Measurements from ENCODE around the gene NTPCR. TPM values are rescaled to one million over a fixed set of nuclear protein-coding genes. Genes with fewer than 3 reads are reported as not detected.
A peak's percentile ranks its signal among the peaks of the same experiment; 100 is the strongest.
"Not testable (repeated sequence)": the region's sequence is repeated elsewhere in the genome, so short reads cannot be mapped to it uniquely, and the experiment has no call there.

The NTPCR gene, protein sequence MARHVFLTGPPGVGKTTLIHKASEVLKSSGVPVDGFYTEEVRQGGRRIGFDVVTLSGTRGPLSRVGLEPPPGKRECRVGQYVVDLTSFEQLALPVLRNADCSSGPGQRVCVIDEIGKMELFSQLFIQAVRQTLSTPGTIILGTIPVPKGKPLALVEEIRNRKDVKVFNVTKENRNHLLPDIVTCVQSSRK
- 31.0 and 60.5 TPM in 2 replicates for total RNA-seq (2014; rRNA removed; shearing (Covaris generic))

DNA sequence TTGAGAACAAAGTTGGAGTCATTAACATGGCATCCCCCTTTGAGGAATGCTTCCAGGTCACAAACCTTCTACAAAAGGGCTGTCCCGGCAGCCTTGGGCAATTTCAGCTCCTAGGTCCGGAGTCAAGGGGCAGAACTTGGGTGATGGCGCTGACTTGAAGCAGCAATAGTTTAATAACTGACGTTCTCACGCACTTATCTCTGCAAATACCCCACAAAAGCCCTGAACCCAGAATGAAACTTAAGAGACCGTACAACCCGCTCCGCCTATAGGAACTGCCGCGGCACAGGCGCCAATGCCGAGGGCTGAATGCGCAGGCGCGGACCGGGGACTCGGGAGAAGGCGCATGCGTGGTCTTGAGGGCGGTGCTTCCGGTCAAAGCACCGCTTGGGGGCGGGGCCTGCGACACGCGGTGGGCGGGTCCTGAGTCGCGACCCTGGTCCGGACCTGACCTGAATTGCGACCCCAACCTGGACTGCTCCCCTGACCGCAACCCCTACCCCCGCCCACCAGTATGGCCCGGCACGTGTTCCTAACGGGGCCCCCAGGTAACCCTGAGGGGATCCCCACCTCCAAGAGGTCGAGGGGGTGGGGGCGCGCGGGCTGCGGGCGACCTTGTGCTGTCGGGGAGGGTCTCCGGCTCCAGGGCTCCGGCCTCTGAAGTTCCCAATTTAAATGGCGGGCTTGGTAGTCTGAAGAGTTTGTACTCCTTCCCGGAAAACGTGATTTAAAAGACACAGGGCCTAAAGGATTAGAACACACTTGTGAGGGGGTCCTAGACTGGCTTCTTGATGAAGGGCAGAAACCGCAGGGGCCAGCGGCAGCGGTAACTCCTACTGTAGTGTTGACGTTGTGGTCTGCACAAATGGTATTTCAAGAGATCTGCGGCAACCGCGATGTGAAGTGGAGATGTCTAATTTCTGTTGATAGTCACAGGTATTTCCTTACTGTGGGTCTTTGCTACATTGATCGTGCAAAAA is at the start of gene NTPCR:
NTPCR (plus strand) TSS at position 415 of the 980 bp plus-strand sequence; CDS start at position 515, 100 bp downstream.
- peak; percentile 98 for DNase-seq (ENCODE audit: low read depth)

GRCh38 chr1:232900818-232901217 is 49.6 kb upstream of the NTPCR start:
- no peak for DNase-seq (ENCODE audit: low read depth)

DNA sequence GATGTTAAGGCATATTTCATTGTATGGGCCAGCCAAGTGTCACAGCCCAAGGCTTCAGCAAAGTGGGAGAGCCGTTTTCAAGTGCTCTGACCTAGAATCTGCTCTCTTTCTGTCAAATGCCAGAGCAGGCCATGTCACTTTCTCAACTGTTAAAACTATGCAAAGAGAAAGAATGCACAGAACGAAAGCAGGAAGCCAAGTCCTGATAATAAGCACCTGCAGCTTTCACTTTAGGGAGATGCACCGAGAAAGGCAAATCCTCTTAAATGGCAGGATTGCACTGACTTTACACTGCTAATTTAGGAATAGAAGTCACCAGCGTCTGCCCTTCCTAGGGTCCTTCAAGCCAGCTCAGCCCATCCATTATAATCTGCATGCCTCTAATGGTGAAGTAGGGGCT is 49.2 kb upstream of the NTPCR start:
- DNase-seq (ENCODE audit: low read depth) = no peak

DNA sequence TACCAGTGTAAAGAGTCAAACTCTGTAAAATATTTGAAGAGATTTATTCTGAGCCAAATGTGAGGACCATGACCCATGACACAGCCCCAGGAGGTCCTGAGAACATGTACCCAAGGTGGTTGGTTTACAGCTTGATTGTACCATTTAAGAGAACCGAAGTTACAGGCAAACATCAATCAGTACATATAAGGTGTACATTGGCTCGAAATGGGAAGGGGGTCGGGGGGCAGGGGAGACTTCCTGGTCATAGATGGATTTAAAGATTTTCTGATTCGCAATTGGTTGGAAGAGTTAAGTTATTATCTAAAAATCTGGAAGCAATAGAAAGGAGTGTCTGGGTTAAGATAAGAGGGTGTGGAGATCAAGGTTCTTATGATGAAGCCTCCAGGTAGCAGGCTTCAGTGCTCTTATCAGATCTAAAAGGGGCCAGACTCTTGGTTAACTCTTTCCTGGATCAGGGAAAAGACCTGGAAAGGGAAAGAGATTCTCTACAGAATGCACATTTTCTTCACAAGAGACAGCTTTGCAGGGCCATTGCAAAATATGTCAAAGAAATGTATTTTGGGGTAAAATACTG is 47.5 kb upstream of the NTPCR start:
- no peak for DNase-seq (ENCODE audit: low read depth)

DNA sequence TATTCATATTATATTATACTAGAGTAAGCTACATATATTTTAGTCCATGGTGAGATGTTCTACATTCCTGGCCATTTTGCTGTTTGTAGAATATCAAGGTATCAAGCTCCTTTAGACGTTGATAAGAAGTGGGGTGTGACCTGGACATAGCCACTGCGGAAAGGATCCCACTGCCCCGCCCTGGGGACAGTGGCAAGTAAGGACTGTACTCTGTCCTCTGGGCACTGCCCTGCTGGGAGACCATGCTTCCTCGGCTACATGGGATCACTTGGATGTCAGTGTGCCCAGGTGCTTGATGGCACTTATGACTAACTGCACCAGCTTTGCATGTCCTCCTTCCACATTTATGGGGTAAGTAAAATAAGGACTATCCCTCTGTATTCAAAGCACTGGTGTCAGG is 46.3 kb upstream of the NTPCR start:
- DNase-seq (ENCODE audit: low read depth) = no peak

DNA sequence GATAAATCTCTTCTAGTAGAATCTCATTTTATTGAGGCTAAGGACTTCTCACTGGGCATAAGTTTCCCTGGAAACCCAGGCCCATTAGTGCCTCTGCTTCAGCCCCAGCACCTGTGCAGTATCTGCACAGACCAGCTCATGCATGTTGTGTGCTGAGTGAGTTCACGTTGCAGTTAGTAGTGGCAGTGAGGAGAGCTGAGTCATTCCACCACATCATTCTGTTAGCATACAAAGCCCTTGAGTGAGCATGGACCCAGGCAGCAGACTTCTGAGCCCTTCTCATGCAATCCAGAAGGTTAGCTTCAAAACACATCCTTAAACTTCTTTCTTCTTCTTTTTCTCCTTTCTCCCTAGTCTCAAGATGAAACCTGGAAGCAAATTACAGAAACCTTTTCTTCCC is 45.8 kb upstream of the NTPCR start:
- peak; percentile 82 for DNase-seq (ENCODE audit: low read depth)

DNA sequence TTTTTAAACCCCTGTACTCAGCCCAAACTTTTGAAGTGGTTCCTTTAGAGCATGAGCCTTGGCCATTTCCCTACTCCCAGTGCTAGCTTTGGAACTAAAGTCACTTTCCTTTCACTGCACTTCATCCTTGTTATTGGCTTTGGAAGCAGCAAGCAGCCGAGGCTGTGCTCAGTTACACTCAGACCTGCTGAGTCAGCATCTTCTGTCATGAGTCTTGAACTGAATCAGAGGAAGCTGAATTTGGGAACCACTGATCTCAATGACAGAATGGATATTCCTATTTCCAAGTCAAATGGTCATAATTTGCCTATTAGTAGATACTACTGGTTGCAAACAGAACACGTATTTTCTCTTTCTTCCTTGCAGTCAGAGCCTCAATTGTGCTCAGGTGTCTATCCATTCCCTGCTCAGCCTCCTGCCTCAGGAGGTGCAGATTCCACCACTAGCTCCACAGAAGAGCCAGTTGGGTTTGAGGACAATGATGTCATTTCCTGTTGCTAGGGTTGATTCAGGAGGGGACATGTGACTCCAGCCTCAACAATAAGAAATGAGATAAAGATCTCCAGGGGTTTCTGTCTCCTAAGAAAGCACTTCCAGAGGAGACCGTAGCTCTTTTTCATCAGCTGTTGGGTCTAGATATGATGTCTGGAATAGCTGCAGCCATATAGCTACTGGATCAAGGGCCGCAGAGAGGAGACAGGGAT is 44.9 kb upstream of the NTPCR start:
- DNase-seq (ENCODE audit: low read depth) = peak; percentile 25

- DNase-seq (ENCODE audit: low read depth) = no peak
These were observed 44.0 kb upstream of the NTPCR start for GRCh38 chr1:232906441-232906840.

DNA sequence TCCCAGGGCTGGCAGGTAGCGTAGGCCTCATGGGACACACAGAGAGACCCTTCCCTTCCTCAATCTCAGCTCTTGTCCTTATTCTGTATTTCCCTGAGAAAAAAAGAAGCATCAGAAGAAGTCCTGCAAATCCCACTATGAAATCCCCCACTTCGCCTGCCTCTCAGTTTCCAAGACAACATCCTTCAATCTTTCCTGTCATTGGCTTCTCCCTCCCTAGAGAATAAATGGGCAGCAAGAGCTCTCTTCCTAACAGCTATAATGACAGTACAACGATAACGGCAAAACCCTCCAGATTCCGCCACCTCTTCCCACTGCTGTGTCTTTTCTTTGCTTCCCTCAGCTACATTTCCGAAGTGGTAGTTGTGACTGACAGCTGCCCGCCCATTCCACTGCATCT is 41.6 kb upstream of the NTPCR start:
- no peak for DNase-seq (ENCODE audit: low read depth)

DNA sequence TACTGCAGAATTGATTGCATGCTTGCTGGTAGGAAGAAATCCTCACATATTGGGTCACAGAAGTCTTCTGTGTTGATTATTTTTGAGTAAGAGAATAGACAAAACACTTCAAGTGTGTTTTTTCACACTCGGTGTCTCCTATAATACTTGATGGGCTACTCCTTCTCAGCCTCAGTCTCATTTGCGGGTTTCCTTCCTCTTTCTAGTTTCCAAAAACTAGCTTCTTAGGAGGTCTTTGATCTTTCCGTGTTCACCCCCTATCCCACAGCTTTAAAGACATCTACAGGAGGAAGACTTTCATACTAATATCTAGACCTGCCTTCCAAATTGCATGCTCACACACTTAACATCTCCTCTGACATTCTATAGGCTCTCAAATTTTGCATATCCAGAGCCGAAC is 40.7 kb upstream of the NTPCR start:
- no peak for DNase-seq (ENCODE audit: low read depth)

GRCh38 chr1:232911027-232911599 is 39.3 kb upstream of the NTPCR start:
- no peak for DNase-seq (ENCODE audit: low read depth)

- no peak for DNase-seq (ENCODE audit: low read depth)
These were observed 37.4 kb upstream of the NTPCR start for GRCh38 chr1:232912845-232913580.

GRCh38 chr1:232914271-232914670 is 36.1 kb upstream of the NTPCR start:
- not testable (repeated sequence) for DNase-seq (ENCODE audit: low read depth)

DNA sequence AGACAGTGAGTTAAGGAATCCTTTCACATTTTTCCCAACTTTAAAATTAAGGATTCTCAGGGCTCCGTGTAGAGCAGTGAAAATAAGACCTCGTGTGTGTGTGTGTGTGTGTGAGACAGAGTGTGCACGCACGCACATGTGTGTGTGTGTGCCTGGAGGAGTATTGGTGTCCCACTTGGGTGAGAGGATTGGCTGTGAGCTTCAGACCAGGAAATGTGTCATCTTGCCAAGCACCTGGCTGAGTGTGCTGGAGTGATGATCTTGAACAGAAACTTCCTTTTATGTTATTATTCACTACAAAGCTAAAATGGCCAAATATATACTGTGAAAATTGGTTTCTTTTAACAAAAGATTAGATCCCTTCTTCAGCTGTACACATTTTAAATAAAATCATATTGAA is 35.2 kb upstream of the NTPCR start:
- no peak for DNase-seq (ENCODE audit: low read depth)

DNA sequence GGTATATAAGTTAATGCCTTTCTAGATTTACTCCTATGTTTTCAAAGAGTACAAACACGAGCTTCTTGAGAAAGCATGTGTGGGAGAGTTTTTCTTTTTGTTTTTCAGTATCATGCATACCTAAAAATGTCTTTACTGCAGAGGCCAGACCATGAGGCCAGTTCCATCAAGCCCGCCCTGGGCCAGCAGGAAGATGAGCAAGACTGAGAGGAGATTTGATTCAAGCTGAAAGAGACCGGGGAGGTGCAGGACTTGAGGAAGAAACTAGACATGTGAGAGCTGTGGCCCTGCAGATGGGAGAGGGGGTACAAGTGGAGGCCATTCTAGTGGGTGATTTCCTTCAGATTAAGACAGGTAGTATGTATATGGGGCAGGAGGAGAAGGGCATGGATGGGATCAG is 33.4 kb upstream of the NTPCR start:
- no peak for DNase-seq (ENCODE audit: low read depth)

GRCh38 chr1:232921381-232921780 is 29.0 kb upstream of the NTPCR start:
- no peak for DNase-seq (ENCODE audit: low read depth)

- peak; percentile 86 for DNase-seq (ENCODE audit: low read depth)
These were observed 27.9 kb upstream of the NTPCR start for GRCh38 chr1:232922485-232922884.

DNA sequence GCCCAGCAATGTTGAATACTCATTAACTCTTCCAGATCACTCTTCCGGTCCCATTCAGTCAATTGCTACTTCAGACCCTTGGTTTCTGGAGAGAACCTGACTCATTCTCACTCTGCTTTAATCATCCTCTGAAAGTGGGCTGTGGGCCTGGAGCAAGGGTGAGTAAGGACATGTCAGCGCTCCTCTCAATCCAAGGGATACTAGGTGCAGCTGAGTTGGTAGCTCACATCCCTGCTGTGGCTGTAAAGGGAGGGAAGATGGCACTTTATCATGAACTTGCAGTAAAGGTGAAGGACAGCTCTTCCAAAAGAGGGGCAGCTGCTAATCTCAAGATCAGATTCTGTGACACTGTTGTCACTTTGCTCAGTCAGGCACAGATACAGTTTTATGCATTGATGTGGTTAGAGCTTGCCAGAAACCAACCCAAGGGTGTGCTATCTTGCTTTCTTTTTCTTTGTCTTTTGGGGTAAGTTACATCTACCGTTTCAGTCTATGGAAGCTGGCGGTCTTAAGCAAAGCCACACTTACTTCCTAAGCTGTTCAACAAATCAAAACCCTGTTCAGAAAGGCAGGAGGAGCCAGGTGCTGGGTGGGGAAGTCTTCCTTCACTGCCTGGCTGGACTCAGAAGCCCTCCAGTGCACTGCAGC is 26.5 kb upstream of the NTPCR start:
- DNase-seq (ENCODE audit: low read depth) = peak; percentile 85

- DNase-seq (ENCODE audit: low read depth) = no peak
These were observed 25.5 kb upstream of the NTPCR start for GRCh38 chr1:232924874-232925273.

DNA sequence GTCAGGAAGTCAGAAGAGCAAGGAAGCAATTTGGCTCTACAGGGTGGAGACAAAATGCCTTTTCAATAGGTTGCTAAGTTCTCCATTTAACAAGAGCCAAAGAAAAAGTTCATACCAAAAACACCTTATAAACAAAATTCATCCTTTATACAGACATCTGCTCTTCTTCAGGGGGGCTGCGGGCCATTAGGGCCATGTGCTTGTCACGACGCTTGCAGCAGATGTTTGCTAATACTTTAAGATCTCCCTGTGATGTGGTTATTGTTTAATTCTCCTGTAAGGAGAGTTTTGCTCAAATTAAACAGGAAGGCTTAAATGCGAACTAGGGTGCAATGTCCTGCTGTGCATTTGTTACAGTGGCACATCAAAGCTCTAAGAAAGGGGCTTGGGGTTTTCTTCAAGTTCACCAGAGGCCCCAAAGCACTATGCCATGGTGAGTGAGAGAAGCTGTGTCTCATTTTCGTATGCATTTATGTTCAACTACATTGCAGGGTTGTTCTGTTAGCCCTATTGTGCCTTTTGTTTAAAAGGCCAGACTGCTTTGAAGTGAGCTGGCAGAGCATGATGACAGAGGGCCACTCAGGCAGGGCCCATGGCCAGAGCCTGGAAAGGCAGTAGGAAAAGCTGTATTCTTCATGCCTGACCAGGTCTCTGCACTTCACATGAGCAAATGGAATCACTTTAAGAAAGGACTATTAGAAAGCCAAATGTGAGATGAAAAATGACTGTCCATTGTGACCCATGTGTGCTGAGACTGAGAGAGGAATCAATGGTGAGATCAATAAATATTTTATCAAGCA is 24.8 kb upstream of the NTPCR start:
- DNase-seq (ENCODE audit: low read depth) = no peak
